Choroid plexus epithelial cell (primary cell): ENCODE results near the gene UROS.
A peak's percentile ranks its signal among the peaks of the same experiment; 100 is the strongest.

Experiments used
- DNase-seq: peaks from one replicate; pipeline ENCODE4 v3.0.0-alpha.2; 2010; ENCODE audit warnings: low read depth
- H3K4me3 ChIP-seq: 2 replicates; pipeline ENCODE4 v1.5.1; 2011; ENCODE audit warnings: low read depth, mild to moderate bottlenecking, control low read depth, low read length, moderate library complexity
- CTCF ChIP-seq: conservative IDR thresholded peaks from 2 replicates; pipeline ENCODE4 v1.5.1; 2011; ENCODE audit warnings: low read depth, mild to moderate bottlenecking, control low read depth, inconsistent platforms, low read length, moderate library complexity

The UROS gene

GRCh38 chr10:125822878-125823662, at the start of gene UROS, which contains the start of gene BCCIP:
UROS (minus strand) TSS chr10:125823258; CDS start chr10:125816499, 6,759 bp downstream.
BCCIP (plus strand) TSS chr10:125823546; CDS start chr10:125823558, 12 bp downstream.
- TF ChIP-seq CTCF = peak; percentile 1
- DNase-seq = peak; percentile 93
- H3K4me3 ChIP-seq = peak within 1 kb of the TSS; percentile 86

GRCh38 chr10:125871338-125871737, 48.3 kb upstream of the UROS start:
- no peak overlapping the region for H3K4me3 ChIP-seq
- peak; percentile 46 for DNase-seq
- no peak for TF ChIP-seq CTCF

- TF ChIP-seq CTCF = peak; percentile 81
- H3K4me3 ChIP-seq = no peak overlapping the region
- DNase-seq = peak; percentile 83
Measured at GRCh38 chr10:125868372-125868975, 45.4 kb upstream of the UROS start.

GRCh38 chr10:125866421-125867029, 43.5 kb upstream of the UROS start:
- H3K4me3 ChIP-seq = no peak overlapping the region
- DNase-seq = no peak

GRCh38 chr10:125865120-125865519, 42.1 kb upstream of the UROS start:
- no peak for TF ChIP-seq CTCF

More at GRCh38 chr10:125866421-125867029, 43.5 kb upstream of the UROS start:
- TF ChIP-seq CTCF = no peak

GRCh38 chr10:125859128-125859817, 36.2 kb upstream of the UROS start:
- H3K4me3 ChIP-seq = no peak overlapping the region
- no peak for TF ChIP-seq CTCF
- no peak for DNase-seq

More at GRCh38 chr10:125865120-125865519, 42.1 kb upstream of the UROS start:
- no peak for DNase-seq
- no peak overlapping the region for H3K4me3 ChIP-seq
